ENCODE data around the gene CPD.

CPD gene

DNA sequence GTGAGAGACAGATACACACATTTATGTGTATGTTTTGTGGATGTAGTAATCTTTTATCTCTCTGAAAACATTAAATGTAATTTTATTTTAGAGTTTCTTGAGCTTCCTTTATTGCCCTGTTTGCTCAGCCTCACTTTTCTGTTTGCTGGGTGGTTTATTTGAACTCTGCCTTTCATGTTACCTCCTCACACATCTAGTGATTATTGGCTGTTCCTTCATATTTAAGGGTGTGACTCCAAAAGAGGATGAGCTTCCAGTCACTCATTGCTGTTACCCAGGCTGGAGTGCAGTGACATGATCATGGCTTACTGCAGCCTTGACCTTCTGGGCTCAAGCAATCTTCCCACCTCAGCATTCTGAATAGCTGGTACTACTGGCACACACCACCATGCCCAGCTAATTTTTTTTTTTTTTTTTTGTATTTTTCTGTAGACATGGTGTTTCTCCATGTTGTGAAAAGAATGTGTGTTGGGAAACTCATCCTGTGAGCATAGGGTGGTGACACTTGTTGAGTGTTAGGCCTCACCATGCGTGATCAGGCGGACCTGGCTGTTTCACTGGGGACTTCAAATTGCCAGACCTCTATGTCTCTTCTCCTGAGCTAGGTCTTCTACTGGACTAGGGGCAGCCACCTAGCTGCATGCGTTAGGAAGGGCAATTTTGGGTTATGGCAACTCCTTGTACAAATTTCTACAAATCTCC lies 136.3 kb downstream of the CPD start:
- no peak for DNase-seq

DNA sequence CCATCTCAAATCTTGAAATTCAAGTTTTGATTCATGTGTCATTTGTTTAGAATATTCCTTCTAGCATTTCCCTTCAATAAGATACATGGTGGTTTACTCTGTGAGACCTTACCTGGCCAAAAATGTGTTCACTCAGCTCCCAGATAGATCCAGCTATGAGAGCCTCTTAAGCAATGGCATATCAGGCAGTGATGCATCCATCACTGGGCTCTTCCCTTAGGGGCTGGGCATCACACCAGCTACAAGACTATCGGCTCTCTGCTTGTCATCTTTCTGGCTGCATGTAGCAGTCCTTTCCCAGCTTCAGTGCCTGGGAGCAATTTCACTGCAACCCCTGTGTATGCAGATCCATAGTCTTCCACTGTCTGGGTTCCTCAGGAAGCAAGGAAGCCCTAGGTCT lies 139.1 kb downstream of the CPD start:
- no peak for DNase-seq

DNA sequence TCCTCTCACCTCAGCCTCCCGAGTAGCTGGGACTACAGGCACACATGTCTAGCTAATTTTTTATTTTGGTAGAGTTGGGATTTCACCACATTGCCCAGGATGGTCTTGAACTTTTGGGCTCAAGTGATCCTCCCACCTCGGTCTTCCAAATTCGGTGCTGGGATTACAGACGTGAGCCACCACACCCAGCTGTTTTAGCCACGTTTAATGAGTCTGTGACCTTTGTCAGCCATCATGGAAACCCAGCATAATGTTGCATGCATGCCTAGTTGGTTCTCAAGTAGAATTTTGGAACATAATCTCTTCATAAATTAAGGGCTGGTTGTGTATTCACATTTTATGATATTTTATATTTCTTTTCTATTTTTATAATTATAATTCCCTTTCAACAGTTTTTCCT lies 140.4 kb downstream of the CPD start:
- DNase-seq, result no peak
